Measurements from ENCODE around the gene NDUFV3. TPM values are rescaled to one million over a fixed set of nuclear protein-coding genes. Genes with fewer than 3 reads are reported as not detected.
A peak's percentile ranks its signal among the peaks of the same experiment; 100 is the strongest.

Gene NDUFV3
- total and polyA plus RNA-seq, 2 of the 8 experiments (the other 6 are each of a cell fraction or from before 2014, with no cell fraction given), result 17.0 to 44.4 TPM

- POLR2A ChIA-PET (ENCODE audit: partially characterized antibody), result interaction anchor here (1.0 to 1.8 kb wide), 6 partner anchors 10 to 50 kb away, joined by 3 to 9 read pairs (median 4); partner anchors contain the start of gene ERVH48-1
- H3K27ac ChIP-seq (ENCODE audit: low read depth, low read length), result no peak overlapping the region
- CTCF ChIA-PET (ENCODE audit: partially characterized antibody), result interaction anchor here (0.6 to 1.2 kb wide), 5 partner anchors 15 to 72 kb away, joined by 3 to 4 read pairs (median 3); no protein-coding TSS in a partner anchor
- TF ChIP-seq RFX5 (IDR thresholded peaks at IDR 0.05; ENCODE audit: borderline replicate concordance, low read depth, low read length) (no peak), SIRT6 (IDR thresholded peaks at IDR 0.05; ENCODE audit: low read length) (no peak), HDAC6 (IDR thresholded peaks at IDR 0.05; ENCODE audit: low read depth, low read length) (no peak), RNF2 (IDR thresholded peaks at IDR 0.05; ENCODE audit: borderline replicate concordance, low read depth, low read length, missing control alignments, poor library complexity, severe bottlenecking) (no peak), CBX5 (IDR thresholded peaks at IDR 0.05; ENCODE audit: low read depth, low read length) (no peak), CHD2 (IDR thresholded peaks at IDR 0.05; ENCODE audit: low read length) (no peak), KDM1A (IDR thresholded peaks at IDR 0.05; ENCODE audit: borderline replicate concordance, low read length) (no peak), BCL11A (IDR thresholded peaks at IDR 0.05; ENCODE audit: low read depth in 2 of 2, low read length in 2 of 2) (no peak), E2F6 (IDR thresholded peaks at IDR 0.05) (no peak), SRF (IDR thresholded peaks at IDR 0.05; ENCODE audit: low read depth, low read length) (no peak), YY1 (IDR thresholded peaks at IDR 0.05; ENCODE audit: low read depth, low read length) (no peak), GTF2F1 (IDR thresholded peaks at IDR 0.05; ENCODE audit: borderline replicate concordance, low read depth, low read length) (no peak)
Observed at GRCh38 chr21:42962380-42963007, 69.4 kb downstream of the NDUFV3 start.

More at GRCh38 chr21:42962380-42963007, 69.4 kb downstream of the NDUFV3 start:
- no peaks in the 10 kb centered on the region for H3K36me3 ChIP-seq (ENCODE audit: control insufficient read depth in 2 of 4, insufficient read depth in 4 of 4, low read length in 3 of 4)
- peak overlapping the region; percentile 100 for H2BK120ac ChIP-seq (replicated peaks; ENCODE audit: low read depth, low read length)
- H2BK15ac ChIP-seq (ENCODE audit: low read length), result no peak overlapping the region
- no peak for DNase-seq (ENCODE audit: low read depth in 1 of 2, low spot score in 2 of 2)
- peak overlapping the region; percentile 94 for H4K91ac ChIP-seq (replicated peaks; ENCODE audit: insufficient read length, low read length)
- H3K23ac ChIP-seq (ENCODE audit: insufficient read length), result no peak overlapping the region
- peak overlapping the region; percentile 95; the same call in 1 of the 2 replicates for H2BK20ac ChIP-seq (ENCODE audit: low read length)
- no peak overlapping the region for H2BK12ac ChIP-seq (ENCODE audit: low read depth, low read length)
- H3K79me2 ChIP-seq (ENCODE audit: control insufficient read depth in 1 of 2, insufficient read depth in 2 of 2, low read length in 2 of 2), result no peaks in the 10 kb centered on the region
- no peak overlapping the region for H4K8ac ChIP-seq (ENCODE audit: extremely low read depth, insufficient read depth, low read length)
- no peak overlapping the region for H4K5ac ChIP-seq (ENCODE audit: insufficient read length, low read depth, low read length)
- no peaks in the 10 kb centered on the region for H3K79me1 ChIP-seq (ENCODE audit: low read depth, low read length)
- H4K20me1 ChIP-seq (replicated peaks in 1 of 2; ENCODE audit: control insufficient read depth in 1 of 2, insufficient read depth in 2 of 2, low read length in 2 of 2), result no peaks in the 10 kb centered on the region
- no peak overlapping the region for H2AK5ac ChIP-seq (ENCODE audit: low read depth, low read length)
- H3K4me2 ChIP-seq (ENCODE audit: insufficient read depth in 1 of 2, low read depth in 2 of 2, low read length in 2 of 2), result no peak overlapping the region
- FAIRE-seq, result no peak
- H3K4ac ChIP-seq (replicated peaks; ENCODE audit: insufficient read length, low read depth, low read length), result peak overlapping the region; percentile 13
- WGBS, 2 experiments (ENCODE audit: extremely low coverage in 1 of 2, insufficient coverage in 1 of 2, insufficient read length in 1 of 2, insufficient replicate concordance in 2 of 2, low coverage in 1 of 2, low lambda C conversion rate in 2 of 2, missing lambda C conversion rate in 1 of 2), result 78% methylated on average over 6 of the region's 6 CpGs; no CpG with 5 or more reads in 1 of the 2 experiments
- H3K23me2 ChIP-seq (ENCODE audit: low read depth, low read length), result no peaks in the 10 kb centered on the region
- H3K56ac ChIP-seq (replicated peaks; ENCODE audit: insufficient read length, low read depth, low read length), result no peak overlapping the region
- no peaks in the 10 kb centered on the region for H3K9me3 ChIP-seq (ENCODE audit: insufficient read depth in 2 of 2, low read depth in 1 of 2, low read length in 1 of 2)
- peak overlapping the region; percentile 99; the same call in 1 of the 2 replicates for H2BK5ac ChIP-seq (ENCODE audit: low read depth, low read length)
- no peak overlapping the region for H3K14ac ChIP-seq (ENCODE audit: insufficient read length)
- H2AFZ ChIP-seq (ENCODE audit: low read length), result no peak overlapping the region
- H3K18ac ChIP-seq (ENCODE audit: extremely low read depth, low read length), result 0 out of 2 replicates have a peak overlapping the region, but pooled peaks have one; percentile 35
- no peaks in the 10 kb centered on the region for H3K27me3 ChIP-seq (replicated peaks in 1 of 4; ENCODE audit: control insufficient read depth in 3 of 4, extremely low read depth in 1 of 4, insufficient read depth in 3 of 4, low read length in 3 of 4)
- H3K9ac ChIP-seq (replicated peaks in 1 of 4; ENCODE audit: extremely low read depth in 1 of 4, low read depth in 3 of 4, low read length in 3 of 4), result no peak overlapping the region
- H3K4me3 ChIP-seq (ENCODE audit: extremely low read depth in 1 of 4, insufficient read depth in 2 of 4, low read depth in 3 of 4, low read length in 4 of 4), result no peak overlapping the region
- peaks cover 4 to 13% (median 6%) of the 10 kb centered on the region in 4 experiments; a peak in 5 of 7 replicates for H3K4me1 ChIP-seq (replicated peaks in 1 of 4; ENCODE audit: control insufficient read depth in 3 of 4, insufficient read depth in 4 of 4, low read length in 3 of 4)

Data from H1 (cell line).